Astrocyte of the cerebellum (primary cell): ENCODE data around the gene MRPL38.

Experiments used
- DNase-seq: peaks from one replicate; pipeline ENCODE4 v3.0.0-alpha.2; 2011; ENCODE audit warnings: low read depth
- H3K4me3 ChIP-seq: 2 replicates; pipeline ENCODE4 v1.5.1; 2011; ENCODE audit warnings: mild to moderate bottlenecking, low read depth, low read length, moderate library complexity
- in situ Hi-C: cut with HindIII; loops from 2 replicates; pipeline ENCODE4 v1.10.0; 2017; ENCODE audit warnings: low sequenced_read_pairs
- TF ChIP-seq, protein P1 (sequence below): IDR thresholded peaks from 2 replicates; pipeline ENCODE4 v1.5.1; 2012; ENCODE audit warnings: low read length, low read depth, moderate library complexity, mild to moderate bottlenecking; ENCODE audit errors: missing control alignments

Gene MRPL38

DNA sequence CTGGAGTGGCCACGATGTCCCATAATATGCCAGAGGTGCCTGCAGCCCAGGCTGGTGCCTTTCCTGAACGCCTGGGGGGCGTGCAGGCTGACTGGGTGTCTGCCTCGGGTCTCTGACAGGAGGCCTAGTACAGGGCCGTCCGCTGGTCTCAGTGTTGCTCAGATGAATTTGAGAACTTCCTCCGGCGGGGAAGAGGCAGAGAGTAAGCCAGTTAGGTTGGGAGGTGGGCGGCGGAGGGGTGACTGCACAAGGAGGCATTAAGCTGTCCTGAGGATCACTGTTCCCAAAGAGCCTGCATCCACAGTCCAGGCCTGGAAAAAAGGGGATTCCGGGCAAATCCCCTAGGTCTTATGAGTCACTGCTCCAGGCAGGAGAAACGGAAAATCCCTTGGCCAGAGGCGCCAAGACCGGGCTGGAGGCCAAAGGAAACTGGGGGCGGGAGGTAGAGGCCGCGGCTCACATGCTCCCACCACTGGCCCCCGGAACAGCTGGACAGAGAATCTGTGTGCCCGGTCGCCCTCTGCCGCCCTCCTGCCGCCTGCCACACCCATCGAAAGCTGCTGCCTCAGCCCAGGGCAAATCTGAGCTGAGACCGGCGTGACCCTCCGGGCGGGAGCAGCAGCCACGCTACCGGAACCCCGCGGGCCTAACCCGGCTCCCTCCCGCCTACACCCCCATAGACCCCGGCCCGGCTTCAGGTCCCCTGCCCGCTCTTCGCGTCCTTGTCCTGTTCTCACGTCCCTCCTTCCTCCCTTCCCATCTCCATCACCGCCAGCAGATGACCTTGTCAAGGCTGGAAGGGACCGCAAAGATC is 27.5 kb downstream of the MRPL38 start:
- H3K4me3 ChIP-seq: peak overlapping the region; percentile 42
- in situ Hi-C loops: no loop called here
- DNase-seq: peak; percentile 86
- TF ChIP-seq, protein P1, sequence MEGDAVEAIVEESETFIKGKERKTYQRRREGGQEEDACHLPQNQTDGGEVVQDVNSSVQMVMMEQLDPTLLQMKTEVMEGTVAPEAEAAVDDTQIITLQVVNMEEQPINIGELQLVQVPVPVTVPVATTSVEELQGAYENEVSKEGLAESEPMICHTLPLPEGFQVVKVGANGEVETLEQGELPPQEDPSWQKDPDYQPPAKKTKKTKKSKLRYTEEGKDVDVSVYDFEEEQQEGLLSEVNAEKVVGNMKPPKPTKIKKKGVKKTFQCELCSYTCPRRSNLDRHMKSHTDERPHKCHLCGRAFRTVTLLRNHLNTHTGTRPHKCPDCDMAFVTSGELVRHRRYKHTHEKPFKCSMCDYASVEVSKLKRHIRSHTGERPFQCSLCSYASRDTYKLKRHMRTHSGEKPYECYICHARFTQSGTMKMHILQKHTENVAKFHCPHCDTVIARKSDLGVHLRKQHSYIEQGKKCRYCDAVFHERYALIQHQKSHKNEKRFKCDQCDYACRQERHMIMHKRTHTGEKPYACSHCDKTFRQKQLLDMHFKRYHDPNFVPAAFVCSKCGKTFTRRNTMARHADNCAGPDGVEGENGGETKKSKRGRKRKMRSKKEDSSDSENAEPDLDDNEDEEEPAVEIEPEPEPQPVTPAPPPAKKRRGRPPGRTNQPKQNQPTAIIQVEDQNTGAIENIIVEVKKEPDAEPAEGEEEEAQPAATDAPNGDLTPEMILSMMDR: no peak

DNA sequence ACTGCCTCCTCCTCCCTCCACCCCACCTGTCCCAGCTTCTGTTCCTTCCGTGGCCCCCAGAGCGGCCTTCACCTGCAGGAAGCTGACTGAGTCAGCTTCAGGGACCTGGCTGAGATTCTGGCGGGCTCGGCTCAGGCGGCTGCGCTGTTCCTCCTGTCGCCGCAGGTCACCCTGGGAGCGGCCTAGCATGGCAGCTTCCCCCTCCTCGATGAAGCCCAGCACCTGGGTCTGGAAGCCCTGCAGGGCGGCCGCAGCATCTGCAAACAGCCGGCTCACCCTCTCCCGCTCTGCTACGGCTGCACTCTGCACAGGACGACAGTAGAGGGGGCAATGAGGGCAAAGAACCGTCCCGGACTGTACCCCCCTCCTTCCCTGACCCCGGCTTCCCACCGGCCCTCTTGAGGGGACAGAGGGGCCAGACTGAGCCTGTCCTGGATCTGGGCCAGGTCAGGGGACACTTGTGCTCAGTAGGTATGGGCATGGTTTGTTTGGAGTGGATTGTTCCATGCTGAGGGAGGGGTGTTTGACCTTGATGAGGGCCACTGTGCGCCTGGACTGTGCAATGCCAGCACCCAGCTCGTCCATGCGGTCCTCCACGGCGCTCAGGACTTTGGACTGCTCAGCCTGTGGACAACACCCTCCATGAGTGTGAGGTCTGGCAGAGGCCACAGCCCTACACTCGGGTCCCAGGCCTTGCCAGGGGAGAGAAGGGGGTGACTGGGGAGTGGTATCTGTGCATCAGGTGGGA is 28.3 kb downstream of the MRPL38 start:
- DNase-seq: no peak
- TF ChIP-seq, protein P1: peak; percentile 33
- in situ Hi-C loops: no loop called here
- peak overlapping the region; percentile 42 for H3K4me3 ChIP-seq

DNA sequence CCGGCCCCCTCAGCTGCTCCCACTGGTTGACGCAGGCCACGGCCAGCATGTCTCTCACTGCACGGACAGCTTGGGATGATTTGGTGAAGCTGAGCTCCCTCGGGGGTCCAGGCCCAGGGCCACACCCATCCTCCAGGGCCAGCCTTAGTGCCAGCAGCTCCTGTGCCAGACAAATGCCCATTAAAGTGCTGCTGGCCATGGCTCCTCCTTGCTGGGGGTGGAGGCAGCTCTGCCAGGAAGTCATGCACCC is 28.8 kb downstream of the MRPL38 start:
- no peak for DNase-seq
- TF ChIP-seq, protein P1: no peak
- in situ Hi-C loops: no loop called here
- no peak overlapping the region for H3K4me3 ChIP-seq

DNA sequence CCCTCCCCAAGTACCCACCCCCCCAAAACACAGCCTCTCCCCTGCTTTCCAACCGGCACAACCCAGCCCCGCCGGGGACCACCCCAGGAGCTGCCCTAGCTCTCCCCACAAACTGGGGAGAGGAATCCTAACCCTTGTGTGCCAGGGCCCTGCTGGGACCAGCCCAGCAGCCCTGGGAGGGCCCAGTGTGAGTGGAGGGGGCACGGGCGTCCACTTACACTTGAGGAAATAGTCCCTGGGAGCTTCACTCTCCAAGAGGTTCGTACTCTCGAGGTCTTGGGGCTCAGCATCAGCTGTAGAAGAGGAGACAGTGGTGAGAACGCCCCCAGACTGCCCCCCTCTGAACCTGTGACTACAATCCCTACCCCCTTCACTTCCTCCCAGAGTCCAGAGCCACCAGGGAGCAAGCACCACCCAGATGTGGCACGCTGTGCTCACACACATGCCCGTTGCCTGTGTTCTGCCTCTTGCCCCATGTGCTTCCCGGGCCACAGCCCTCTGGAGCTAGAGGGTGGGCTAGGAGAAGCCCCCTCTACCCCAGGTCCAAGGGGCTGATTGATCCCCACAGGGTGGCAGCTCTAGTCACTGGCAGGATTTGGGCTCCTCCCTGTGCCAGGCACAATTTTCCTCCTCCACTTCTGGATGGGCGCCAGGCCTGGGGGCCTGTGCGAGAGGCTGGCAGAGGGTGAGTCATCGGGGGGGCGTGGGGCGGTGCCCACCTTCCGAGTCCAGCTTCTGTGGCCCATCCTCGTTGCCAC is 29.3 kb downstream of the MRPL38 start:
- in situ Hi-C loops: no loop called here
- no peak overlapping the region for H3K4me3 ChIP-seq
- TF ChIP-seq, protein P1: no peak
- no peak for DNase-seq

DNA sequence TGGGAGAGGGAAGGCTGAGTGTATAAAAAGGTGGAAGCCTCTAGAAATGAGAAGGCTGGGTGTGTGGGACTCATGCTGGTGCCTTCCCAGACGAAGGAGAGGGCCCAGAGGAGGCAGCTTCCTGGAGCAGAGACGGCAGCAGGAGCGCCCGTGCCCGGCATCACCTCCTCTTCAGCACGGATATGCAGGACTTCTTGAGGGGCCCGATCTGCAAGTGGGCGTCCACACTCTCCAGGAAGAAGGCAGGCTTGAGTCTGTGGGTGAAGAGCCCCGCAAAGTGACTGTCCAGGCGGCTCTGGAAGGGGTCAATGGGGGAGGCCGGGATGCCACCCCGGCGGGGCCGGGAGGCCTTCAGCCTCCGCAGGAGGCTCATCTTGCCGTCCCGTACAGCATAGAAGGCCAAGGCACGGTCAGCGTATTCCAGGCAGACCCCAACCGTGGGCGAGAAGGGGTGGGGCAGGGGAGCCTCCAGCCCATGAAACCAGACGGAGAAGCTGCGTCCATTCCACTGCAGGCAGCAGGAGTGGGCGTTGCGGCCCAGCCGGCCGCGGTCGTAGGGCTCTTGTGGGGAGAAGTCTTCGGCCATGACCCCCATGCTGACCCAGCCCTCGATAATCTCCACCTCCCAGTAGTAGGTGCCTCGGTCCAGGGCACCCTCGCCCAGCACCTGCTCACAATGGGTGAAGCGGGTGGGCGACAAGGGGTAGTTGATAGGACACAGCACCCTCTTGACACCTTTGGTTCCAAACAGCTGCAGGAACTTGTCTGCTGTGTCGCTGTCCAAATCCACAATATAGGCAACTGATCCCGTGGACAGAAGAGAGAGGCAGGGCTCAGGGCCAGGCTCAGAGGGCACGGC is 30.1 kb downstream of the MRPL38 start:
- H3K4me3 ChIP-seq: no peak overlapping the region
- no peak for DNase-seq
- in situ Hi-C loops: no loop called here
- TF ChIP-seq, protein P1: no peak
